B cell (primary cell): ENCODE data around the gene HSPA12B. TPM values are rescaled to one million over a fixed set of nuclear protein-coding genes. Genes with fewer than 3 reads are reported as not detected.

ENCODE experiments used
- ATAC-seq: fragments of 200-7000 bp; cut with Tn5 transposase; one replicate; pipeline ENCODE4 v1.10.0; 2021; ENCODE audit warnings: low read depth, mild to moderate bottlenecking, moderate number of reproducible peaks, moderate library complexity
- CTCF ChIA-PET: fragments of 350-600 bp; sonication (Branson Sonifier 250); formaldehyde crosslinking; loops from one replicate; lab custom pipeline; 2021; ENCODE audit warnings: antibody characterized with exemption, inconsistent platforms; lab: Charles Lee
- POLR2A ChIA-PET: fragments of 350-600 bp; sonication (Branson Sonifier 250); formaldehyde crosslinking; loops from one replicate; lab custom pipeline; 2021; ENCODE audit warnings: antibody characterized with exemption; lab: Charles Lee
- DNase-seq: peaks from one replicate; pipeline ENCODE4 v3.0.0; 2013
- H2AFZ ChIP-seq: 2 replicates; pipeline ENCODE4 v1.6.1; 2012; ENCODE audit warnings: mild to moderate bottlenecking, low read depth, low read length; ENCODE audit not compliant: insufficient read depth, poor library complexity, severe bottlenecking
- H3K27ac ChIP-seq, 2 donors: 1 replicate in 1 of 2; 2 replicates in 1 of 2; pipeline ENCODE4 v1.5.1; 2012 to 2013; ENCODE audit warnings: low read length in 2 of 2, mild to moderate bottlenecking in 2 of 2, moderate library complexity in 1 of 2
- H3K27me3 ChIP-seq, 4 experiments: fragments of 200-600 bp in 1 of 4; sonication (generic) in 1 of 4; replicated peaks in 1 of 4; 1 replicate in 2 of 4; 2 replicates in 2 of 4; pipeline versions ENCODE4 v1.6.1 to v1.7.0; 2013 to 2016; ENCODE audit warnings: low read length in 3 of 4, mild to moderate bottlenecking in 2 of 4, mixed read lengths in 1 of 4, moderate library complexity in 1 of 4; ENCODE audit not compliant: insufficient read depth in 4 of 4, control insufficient read depth in 3 of 4; ENCODE audit errors: control extremely low read depth in 1 of 4
- H3K36me3 ChIP-seq, 2 experiments: replicated peaks in 1 of 2; 1 replicate in 1 of 2; 2 replicates in 1 of 2; pipeline versions ENCODE4 v1.6.1 to v1.7.1; 2013; ENCODE audit warnings: low read length in 1 of 2; ENCODE audit not compliant: insufficient read depth in 2 of 2, control insufficient read depth in 1 of 2; ENCODE audit errors: control extremely low read depth in 1 of 2, extremely low read depth in 1 of 2
- H3K4me1 ChIP-seq, 2 donors: fragments of 200-600 bp in 1 of 2; sonication (generic) in 1 of 2; 1 replicate in 1 of 2; 2 replicates in 1 of 2; pipeline versions ENCODE4 v1.5.1 to v1.6.1; 2013 to 2017; ENCODE audit warnings: low read length in 2 of 2; ENCODE audit not compliant: control insufficient read depth in 2 of 2, insufficient read depth in 2 of 2
- H3K4me2 ChIP-seq: replicated peaks from 2 replicates; pipeline ENCODE3; 2012; ENCODE audit warnings: mild to moderate bottlenecking, low read depth, low read length; ENCODE audit not compliant: poor library complexity, severe bottlenecking
- H3K4me3 ChIP-seq, 5 experiments: fragments of 200-600 bp in 1 of 5; sonication (generic) in 1 of 5; 1 replicate in 3 of 5; 2 replicates in 2 of 5; pipeline versions ENCODE4 v1.5.1 to v1.7.0; 2011 to 2016; ENCODE audit warnings: low read length in 4 of 5, mild to moderate bottlenecking in 4 of 5, low read depth in 2 of 5, control low read depth in 1 of 5, moderate library complexity in 1 of 5; ENCODE audit not compliant: insufficient read depth in 1 of 5; ENCODE audit errors: control extremely low read depth in 1 of 5, extremely low read depth in 1 of 5
- H3K79me2 ChIP-seq: fragments of 200-600 bp; sonication (generic); one replicate; pipeline ENCODE4 v1.6.0; 2016; ENCODE audit warnings: low read length; ENCODE audit not compliant: control insufficient read depth, insufficient read depth
- H3K9ac ChIP-seq: fragments of 200-600 bp; sonication (generic); 2 replicates; pipeline ENCODE4 v1.6.1; 2017; ENCODE audit warnings: mild to moderate bottlenecking, low read length, moderate library complexity
- H3K9me3 ChIP-seq, 3 donors: one replicate each; pipeline versions ENCODE4 v1.6.1 to v1.7.1; 2013; ENCODE audit warnings: low read length in 2 of 3; ENCODE audit not compliant: control insufficient read depth in 2 of 3, insufficient read depth in 1 of 3; ENCODE audit errors: control extremely low read depth in 1 of 3
- H4K20me1 ChIP-seq: 2 replicates; pipeline ENCODE4 v1.6.0; 2012; ENCODE audit warnings: mild to moderate bottlenecking, low read length; ENCODE audit not compliant: insufficient read depth, control insufficient read depth, poor library complexity, severe bottlenecking
- H3K27ac Mint-ChIP-seq: one replicate; pipeline ENCODE4 v1.8.0; 2021; ENCODE audit warnings: mixed read lengths
- H3K27me3 Mint-ChIP-seq: one replicate; pipeline ENCODE4 v1.8.0; 2021; ENCODE audit warnings: mixed read lengths
- H3K4me1 Mint-ChIP-seq: one replicate; pipeline ENCODE4 v1.8.0; 2021; ENCODE audit warnings: mixed read lengths
- H3K4me3 Mint-ChIP-seq: one replicate; pipeline ENCODE4 v1.8.0; 2021; ENCODE audit warnings: mixed read lengths
- H3K9me3 Mint-ChIP-seq: one replicate; pipeline ENCODE4 v1.8.0; 2022; ENCODE audit warnings: mixed read lengths; ENCODE audit not compliant: insufficient read depth
- EZH2 ChIP-seq: IDR thresholded peaks from 2 replicates; pipeline ENCODE4 v1.6.1; 2012; ENCODE audit warnings: borderline replicate concordance, low read depth, mild to moderate bottlenecking, moderate library complexity, low read length; ENCODE audit not compliant: insufficient read depth, poor library complexity, severe bottlenecking
- WGBS: methylation state at CpG from one replicate; pipeline ENCODE4 v1.1.5; 2013; ENCODE audit warnings: missing lambda C conversion rate; ENCODE audit not compliant: insufficient coverage; 5-methylcytosine and 5-hydroxymethylcytosine counted together
- intact Hi-C: fragments of 100-400 bp; cut with micrococcal nuclease; formaldehyde crosslinking; loops from one replicate; pipeline ENCODE4 v1.10.0; 2022
- polyA plus RNA-seq: library from polyadenylated mRNA; depleted of rRNA; stranded (reverse); fragments of >200 nt; gene quantifications from 2 replicates; pipeline ENCODE4 v1.2.3, GENCODE V29; 2012
- total RNA-seq, 2 donors: library from RNA; stranded (reverse); fragments of 120-200 nt in 1 of 2; gene quantifications; 1 replicate in 1 of 2; 2 replicates in 1 of 2; pipeline versions ENCODE4 v1.2.3 to v1.2.4, GENCODE V29; 2013 to 2022
- TF ChIP-seq, protein P1 (sequence below): fragments of 200-600 bp; IDR thresholded peaks from one replicate; pipeline ENCODE4 v1.8.0; 2022; ENCODE audit warnings: antibody characterized with exemption, mild to moderate bottlenecking

HSPA12B gene
- total and polyA plus RNA-seq, 2 donors (not counting 1 experiment from before 2014, with no cell fraction given) = not detected

DNA sequence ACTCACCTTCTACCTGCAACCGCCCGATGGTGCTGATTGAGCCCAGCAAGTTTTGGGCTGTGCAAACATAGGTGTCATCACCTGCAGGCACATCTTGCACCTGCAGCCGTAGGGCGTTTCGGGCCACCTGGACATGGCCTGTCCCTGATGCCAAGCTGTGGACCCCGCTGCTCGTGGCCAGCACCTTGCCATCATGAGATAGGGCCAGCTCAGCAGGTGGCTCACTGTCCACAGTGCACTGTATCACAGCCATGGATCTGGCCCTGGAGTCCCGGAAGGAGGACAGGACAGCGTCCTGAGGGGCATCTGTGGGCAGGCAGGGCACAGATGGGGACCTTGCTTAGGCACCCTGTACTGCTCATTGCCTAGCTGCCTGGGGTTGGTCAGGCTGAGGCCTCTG is 40.6 kb upstream of the HSPA12B start:
- H2AFZ ChIP-seq = no peak overlapping the region
- Mint-ChIP-seq H3K9me3 (no peaks in the 10 kb centered on the region), H3K27ac (no peak overlapping the region), H3K4me1 (no peaks in the 10 kb centered on the region), H3K4me3 (no peak overlapping the region), H3K27me3 (peaks cover 3% of the 10 kb centered on the region)
- ChIA-PET CTCF (no interaction called here), POLR2A (no interaction called here)
- no peaks in the 10 kb centered on the region for H3K27me3 ChIP-seq
- H4K20me1 ChIP-seq = no peaks in the 10 kb centered on the region
- H3K4me3 ChIP-seq = no peak overlapping the region
- H3K9me3 ChIP-seq = peaks cover 0 to 14% (median 0%) of the 10 kb centered on the region in 3 donors
- no peaks in the 10 kb centered on the region for H3K4me1 ChIP-seq
- H3K27ac ChIP-seq = no peak overlapping the region
- no peak for DNase-seq
- H3K4me2 ChIP-seq = no peak overlapping the region
- no peaks in the 10 kb centered on the region for H3K79me2 ChIP-seq
- no peak for ATAC-seq
- no peak overlapping the region for H3K9ac ChIP-seq
- WGBS = 80% methylated on average over 9 of the region's 9 CpGs
- intact Hi-C loops = no loop called here
- no peaks in the 10 kb centered on the region for H3K36me3 ChIP-seq
- no peak for TF ChIP-seq EZH2
- TF ChIP-seq, protein P1, sequence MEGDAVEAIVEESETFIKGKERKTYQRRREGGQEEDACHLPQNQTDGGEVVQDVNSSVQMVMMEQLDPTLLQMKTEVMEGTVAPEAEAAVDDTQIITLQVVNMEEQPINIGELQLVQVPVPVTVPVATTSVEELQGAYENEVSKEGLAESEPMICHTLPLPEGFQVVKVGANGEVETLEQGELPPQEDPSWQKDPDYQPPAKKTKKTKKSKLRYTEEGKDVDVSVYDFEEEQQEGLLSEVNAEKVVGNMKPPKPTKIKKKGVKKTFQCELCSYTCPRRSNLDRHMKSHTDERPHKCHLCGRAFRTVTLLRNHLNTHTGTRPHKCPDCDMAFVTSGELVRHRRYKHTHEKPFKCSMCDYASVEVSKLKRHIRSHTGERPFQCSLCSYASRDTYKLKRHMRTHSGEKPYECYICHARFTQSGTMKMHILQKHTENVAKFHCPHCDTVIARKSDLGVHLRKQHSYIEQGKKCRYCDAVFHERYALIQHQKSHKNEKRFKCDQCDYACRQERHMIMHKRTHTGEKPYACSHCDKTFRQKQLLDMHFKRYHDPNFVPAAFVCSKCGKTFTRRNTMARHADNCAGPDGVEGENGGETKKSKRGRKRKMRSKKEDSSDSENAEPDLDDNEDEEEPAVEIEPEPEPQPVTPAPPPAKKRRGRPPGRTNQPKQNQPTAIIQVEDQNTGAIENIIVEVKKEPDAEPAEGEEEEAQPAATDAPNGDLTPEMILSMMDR = no peak

DNA sequence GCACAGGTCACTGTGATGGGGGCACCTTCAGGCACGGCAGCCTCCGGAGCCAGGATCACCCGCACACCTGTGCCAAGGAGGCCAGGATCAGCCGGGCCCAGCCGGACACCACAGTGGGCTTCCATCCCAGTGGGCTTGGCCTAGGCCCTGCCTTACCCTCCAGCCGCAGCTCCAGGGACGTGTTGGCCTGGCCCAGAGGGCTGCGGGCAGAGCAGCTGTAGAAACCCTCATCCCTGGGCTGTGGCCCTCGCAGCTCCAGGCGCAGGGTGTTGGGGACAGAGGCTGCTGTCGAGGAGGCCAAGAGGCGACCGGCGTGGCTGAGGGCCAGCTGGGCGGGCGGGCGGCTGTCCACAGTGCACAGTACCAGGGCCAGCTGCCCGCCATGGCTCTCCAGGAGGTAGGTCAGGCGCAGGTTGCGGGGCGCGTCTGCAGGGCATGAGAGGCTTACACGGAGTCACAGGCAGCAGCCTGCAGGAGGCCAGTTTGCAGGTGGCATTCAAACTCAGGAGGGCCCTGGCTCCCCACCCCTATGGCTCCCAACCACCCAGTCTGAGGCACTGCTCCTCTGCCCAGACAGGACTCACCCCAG is 39.7 kb upstream of the HSPA12B start:
- DNase-seq (no peak), ATAC-seq (no peak)
- H3K4me2 ChIP-seq = no peak overlapping the region
- H3K4me1 ChIP-seq = no peaks in the 10 kb centered on the region
- H3K9me3 ChIP-seq = peaks cover 0 to 18% (median 0%) of the 10 kb centered on the region in 3 donors
- H3K79me2 ChIP-seq = no peaks in the 10 kb centered on the region
- intact Hi-C loops = no loop called here
- 92% methylated on average over 23 of the region's 23 CpGs for WGBS
- H4K20me1 ChIP-seq = no peaks in the 10 kb centered on the region
- no peak overlapping the region for H3K27ac ChIP-seq
- H3K4me1 Mint-ChIP-seq = no peaks in the 10 kb centered on the region
- H2AFZ ChIP-seq = no peak overlapping the region
- H3K9me3 Mint-ChIP-seq = no peaks in the 10 kb centered on the region
- no peak overlapping the region for H3K27ac Mint-ChIP-seq
- H3K27me3 ChIP-seq = no peaks in the 10 kb centered on the region
- no peaks in the 10 kb centered on the region for H3K36me3 ChIP-seq
- no peak overlapping the region for H3K4me3 Mint-ChIP-seq
- TF ChIP-seq, protein P1 = no peak
- TF ChIP-seq EZH2 = no peak
- POLR2A ChIA-PET = no interaction called here
- no peak overlapping the region for H3K4me3 ChIP-seq
- CTCF ChIA-PET = interaction anchor here (1.0 kb wide), 1 partner anchor 18 kb away, joined by 3 read pairs; no protein-coding TSS in a partner anchor
- H3K9ac ChIP-seq = no peak overlapping the region
- no peaks in the 10 kb centered on the region for H3K27me3 Mint-ChIP-seq
